HCT116 (cell line): ENCODE results near the gene WAPL. TPM values are rescaled to one million over a fixed set of nuclear protein-coding genes. Genes with fewer than 3 reads are reported as not detected.

Source experiments
- ATAC-seq: fragments of 200-7000 bp; cut with Tn5 transposase; 2 replicates; pipeline ENCODE4 v1.9.1; 2020; ENCODE audit warnings: mild to moderate bottlenecking, moderate library complexity
- BruUV-seq: library from RNA; stranded (reverse); fragments of 400-500 nt; replicated peaks from 2 replicates; lab custom pipeline; 2021; lab: Mats Ljungman, UMichigan
- CTCF ChIA-PET: fragments of 300-600 bp; sonication (Branson Sonifier 250); formaldehyde crosslinking; loops from one replicate; lab custom pipeline; 2021; ENCODE audit warnings: antibody characterized with exemption; lab: Charles Lee
- POLR2A ChIA-PET: fragments of 300-600, 350-600 bp; sonication (Branson Sonifier 250); formaldehyde crosslinking; loops from one replicate; lab custom pipeline; 2021; ENCODE audit warnings: antibody characterized with exemption; lab: Charles Lee
- RAD21 ChIA-PET, 2 experiments: fragments of 300-600 bp; sonication (Branson Sonifier 250); formaldehyde crosslinking; loops; one replicate each; lab custom pipeline; 2023; ENCODE audit warnings: low total read pairs in 2 of 2; ENCODE audit not compliant: uncharacterized antibody in 2 of 2, unreplicated experiment in 2 of 2, low non-redundant PET in 1 of 2; lab: Charles Lee
- DNase-seq: peaks from one replicate; pipeline ENCODE4 v3.0.0-alpha.2; 2010; ENCODE audit warnings: low read depth, low spot score
- H2AFZ ChIP-seq: fragments of 200-600 bp; shearing (Covaris generic), sonication (generic); 2 replicates; pipeline ENCODE4 v1.6.1; 2017; ENCODE audit warnings: low read depth, mixed run types, mixed read lengths, antibody characterized with exemption, low read length; ENCODE audit not compliant: poor library complexity, severe bottlenecking
- H3K27ac ChIP-seq: 2 replicates; pipeline ENCODE4 v1.5.1; 2012; ENCODE audit warnings: low read depth, low read length
- H3K27me3 ChIP-seq: fragments of 200-600 bp; sonication (generic); 2 replicates; pipeline ENCODE4 v1.6.1; 2016; ENCODE audit warnings: mixed run types, low read length, mixed read lengths; ENCODE audit not compliant: insufficient read depth
- H3K36me3 ChIP-seq, 2 experiments: fragments of 200-500 bp in 1 of 2; fragments of 200-600 bp in 1 of 2; sonication (Bioruptor generic) in 1 of 2; sonication (generic) in 1 of 2; 2 replicates each; pipeline versions ENCODE4 v1.5.1 to v1.6.1; 2014 to 2016; ENCODE audit warnings: low read length in 2 of 2, inconsistent platforms in 1 of 2, mixed read lengths in 1 of 2, mixed run types in 1 of 2; ENCODE audit not compliant: insufficient read depth in 2 of 2, control insufficient read depth in 1 of 2
- H3K4me1 ChIP-seq, 2 experiments: fragments of 200-600 bp in 1 of 2; sonication (generic) in 1 of 2; 2 replicates each; pipeline versions ENCODE4 v1.5.1 to v1.6.1; 2012 to 2017; ENCODE audit warnings: low read length in 2 of 2, inconsistent platforms in 1 of 2, mild to moderate bottlenecking in 1 of 2, mixed read lengths in 1 of 2, mixed run types in 1 of 2, moderate library complexity in 1 of 2; ENCODE audit not compliant: insufficient read depth in 2 of 2, control insufficient read depth in 1 of 2
- H3K4me2 ChIP-seq: fragments of 200-600 bp; sonication (generic); 2 replicates; pipeline ENCODE4 v1.6.1; 2017; ENCODE audit warnings: mixed run types, low read length, mixed read lengths
- H3K4me3 ChIP-seq, 2 experiments: fragments of 200-600 bp in 1 of 2; sonication (generic) in 1 of 2; replicated peaks in 1 of 2; 2 replicates each; pipeline ENCODE4 v1.5.1; 2011 to 2016; ENCODE audit warnings: low read length in 2 of 2, control low read depth in 1 of 2, low read depth in 1 of 2, mild to moderate bottlenecking in 1 of 2, mixed read lengths in 1 of 2, mixed run types in 1 of 2
- H3K79me2 ChIP-seq: fragments of 200-600 bp; sonication (generic); 2 replicates; pipeline ENCODE4 v1.6.1; 2017; ENCODE audit warnings: mild to moderate bottlenecking, mixed run types, low read length, moderate library complexity, mixed read lengths; ENCODE audit not compliant: insufficient read depth
- H3K9ac ChIP-seq: fragments of 200-600 bp; sonication (generic); 2 replicates; pipeline ENCODE4 v1.6.1; 2016; ENCODE audit warnings: low read length, mixed read lengths
- H3K9me2 ChIP-seq: fragments of 200-600 bp; sonication (generic), shearing (Covaris generic); 2 replicates; pipeline ENCODE4 v1.6.1; 2017; ENCODE audit warnings: mixed run types, mild to moderate bottlenecking, moderate library complexity; ENCODE audit not compliant: insufficient read depth
- H3K9me3 ChIP-seq, 2 experiments: fragments of 200-500 bp in 1 of 2; fragments of 200-600 bp in 1 of 2; sonication (Bioruptor generic) in 1 of 2; sonication (generic) in 1 of 2; 2 replicates each; pipeline ENCODE4 v1.6.1; 2014 to 2017; ENCODE audit warnings: low read length in 2 of 2, mixed read lengths in 2 of 2, inconsistent platforms in 1 of 2, low read depth in 1 of 2, mild to moderate bottlenecking in 1 of 2, mixed run types in 1 of 2, moderate library complexity in 1 of 2; ENCODE audit not compliant: control insufficient read depth in 1 of 2, insufficient read depth in 1 of 2
- H4K20me1 ChIP-seq: fragments of 200-600 bp; sonication (generic), shearing (Covaris generic); 2 replicates; pipeline ENCODE4 v1.6.1; 2017; ENCODE audit warnings: mixed run types, mild to moderate bottlenecking, moderate library complexity; ENCODE audit not compliant: insufficient read depth
- CBX3 ChIP-seq: IDR thresholded peaks from 2 replicates; pipeline ENCODE4 v1.6.1; 2012; ENCODE audit warnings: low read depth
- CEBPB ChIP-seq: IDR thresholded peaks from 2 replicates; pipeline ENCODE4 v1.6.1; 2012; ENCODE audit warnings: low read depth
- EZH2phosphoT487 ChIP-seq: fragments of 200-600 bp; IDR thresholded peaks from 2 replicates; pipeline ENCODE4 v1.6.1; 2018; ENCODE audit warnings: antibody characterized with exemption, borderline replicate concordance
- POLR2A ChIP-seq: IDR thresholded peaks from 2 replicates; pipeline ENCODE4 v1.7.0; 2011; ENCODE audit warnings: borderline replicate concordance; ENCODE audit not compliant: insufficient read depth, insufficient read length; ENCODE audit errors: extremely low read depth
- POLR2AphosphoS5 ChIP-seq: IDR thresholded peaks from 2 replicates; pipeline ENCODE4 v1.6.1; 2011; ENCODE audit warnings: mild to moderate bottlenecking, low read depth, low read length, moderate library complexity
- RAD21 ChIP-seq: IDR thresholded peaks from 2 replicates; pipeline ENCODE4 v1.6.1; 2012; ENCODE audit warnings: low read depth, mild to moderate bottlenecking
- SIN3A ChIP-seq: IDR thresholded peaks from 2 replicates; pipeline ENCODE4 v1.6.1; 2012; ENCODE audit warnings: low read depth
- SP1 ChIP-seq: IDR thresholded peaks from 2 replicates; pipeline ENCODE4 v1.6.1; 2012; ENCODE audit warnings: low read depth
- TCF7L2 ChIP-seq: IDR thresholded peaks from 2 replicates; pipeline ENCODE4 v1.7.0; 2011; ENCODE audit warnings: borderline replicate concordance, inconsistent platforms; ENCODE audit not compliant: insufficient read depth, insufficient read length; ENCODE audit errors: extremely low read depth
- YY1 ChIP-seq: IDR thresholded peaks from 2 replicates; pipeline ENCODE4 v1.6.1; 2011; ENCODE audit warnings: low read length, low read depth, moderate library complexity, mild to moderate bottlenecking; ENCODE audit not compliant: insufficient replicate concordance; ENCODE audit errors: extremely low read depth
- intact Hi-C: fragments of 100-400 bp; cut with micrococcal nuclease; formaldehyde crosslinking; loops from 2 replicates; pipeline ENCODE4 v1.10.0; 2022
- total RNA-seq: library from RNA; stranded (reverse); gene quantifications from one replicate; pipeline ENCODE4 v1.2.1, GENCODE V29; 2021; ENCODE audit not compliant: unreplicated experiment
- TF ChIP-seq, protein P1 (sequence below): IDR thresholded peaks from 2 replicates; pipeline ENCODE4 v1.6.1; 2012
- TF ChIP-seq, protein P2 (sequence below): IDR thresholded peaks from 2 replicates; pipeline ENCODE4 v1.6.1; 2012
- TF ChIP-seq, protein P3 (sequence below), 3 experiments: fragments of 200-600 bp in 1 of 3; sonication (generic) in 1 of 3; IDR thresholded peaks in 2 of 3; conservative IDR thresholded peaks in 1 of 3; 2 replicates each; pipeline ENCODE4 v1.5.1; 2012 to 2017; ENCODE audit warnings: low read depth in 2 of 3, low read length in 2 of 3, antibody characterized with exemption in 1 of 3, borderline replicate concordance in 1 of 3, control low read depth in 1 of 3, mild to moderate bottlenecking in 1 of 3, mixed read lengths in 1 of 3, mixed run types in 1 of 3, moderate library complexity in 1 of 3; ENCODE audit not compliant: insufficient read depth in 1 of 3
- TF ChIP-seq, protein P4 (sequence below): IDR thresholded peaks from 2 replicates; pipeline ENCODE4 v1.6.1; 2012; ENCODE audit warnings: low read depth

Gene WAPL
- total RNA-seq, 1 experiment from 2014 or later: 37.5 TPM

DNA sequence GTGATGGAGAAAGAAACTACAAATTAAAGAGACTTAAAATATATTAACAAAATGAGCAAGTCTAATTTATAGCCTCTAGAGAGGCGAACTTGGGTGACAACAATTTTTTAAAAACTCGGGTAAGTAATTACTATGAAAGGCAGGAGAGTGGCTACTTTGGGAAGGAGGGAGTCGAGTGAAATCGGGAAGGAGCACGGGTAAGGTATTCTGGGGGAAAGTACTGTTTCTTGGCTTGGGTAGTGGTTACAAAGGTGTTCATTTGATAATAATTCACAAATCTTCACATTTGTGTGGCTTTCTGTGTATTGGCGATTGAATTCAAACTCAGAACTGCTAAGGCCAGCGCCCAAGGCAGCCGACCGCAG, 122.1 kb downstream of the WAPL start (continued):
- no peak for TF ChIP-seq CEBPB

DNA sequence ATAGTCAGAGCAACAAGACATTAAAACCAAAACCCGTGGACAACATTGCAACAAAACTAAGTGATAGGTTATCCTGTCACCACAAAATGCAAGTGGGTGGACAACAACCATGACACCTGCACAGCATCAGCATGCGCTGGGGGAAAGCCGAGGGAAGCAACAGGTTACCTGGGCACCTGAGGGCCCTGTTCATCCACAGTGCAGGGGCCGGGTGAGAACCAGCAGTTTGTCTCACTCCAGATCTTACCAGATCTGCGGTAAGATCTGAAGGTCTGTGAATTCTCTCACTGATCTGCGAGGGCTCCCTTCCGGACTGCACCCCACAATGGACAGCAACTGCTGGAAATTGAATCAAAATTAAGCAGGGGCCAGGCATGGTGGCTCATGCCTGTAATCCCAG, 124.5 kb downstream of the WAPL start:
- Histone ChIP-seq H3K27me3 (no peaks in the 10 kb centered on the region), H3K9me3 (no peaks in the 10 kb centered on the region), H3K9me2 (no peaks in the 10 kb centered on the region), H3K36me3 (no peaks in the 10 kb centered on the region), H3K4me3 (no peak overlapping the region), H3K79me2 (no peaks in the 10 kb centered on the region), H2AFZ (no peak overlapping the region), H3K4me1 (peaks cover 15 to 27% of the 10 kb centered on the region in 2 experiments), H4K20me1 (no peaks in the 10 kb centered on the region), H3K4me2 (no peak overlapping the region), H3K9ac (no peak overlapping the region), H3K27ac (no peak overlapping the region)
- intact Hi-C loops: loop anchor here (5.0 kb wide), 1 partner anchor 285 kb away; no protein-coding TSS in a partner anchor
- no peak for ATAC-seq
- no peak for DNase-seq
- no TSS peak for BruUV-seq
- ChIA-PET CTCF (no interaction called here), POLR2A (no interaction called here), RAD21 (no interaction called here)
- TF ChIP-seq CBX3 (no peak), SIN3A (no peak), SP1 (no peak), POLR2A (no peak), RAD21 (no peak), POLR2AphosphoS5 (no peak), TCF7L2 (no peak), EZH2phosphoT487 (no peak), YY1 (no peak)
- TF ChIP-seq, protein P1, sequence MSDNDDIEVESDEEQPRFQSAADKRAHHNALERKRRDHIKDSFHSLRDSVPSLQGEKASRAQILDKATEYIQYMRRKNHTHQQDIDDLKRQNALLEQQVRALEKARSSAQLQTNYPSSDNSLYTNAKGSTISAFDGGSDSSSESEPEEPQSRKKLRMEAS: no peak
- TF ChIP-seq, protein P2, sequence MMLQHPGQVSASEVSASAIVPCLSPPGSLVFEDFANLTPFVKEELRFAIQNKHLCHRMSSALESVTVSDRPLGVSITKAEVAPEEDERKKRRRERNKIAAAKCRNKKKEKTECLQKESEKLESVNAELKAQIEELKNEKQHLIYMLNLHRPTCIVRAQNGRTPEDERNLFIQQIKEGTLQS: no peak
- TF ChIP-seq, protein P3, sequence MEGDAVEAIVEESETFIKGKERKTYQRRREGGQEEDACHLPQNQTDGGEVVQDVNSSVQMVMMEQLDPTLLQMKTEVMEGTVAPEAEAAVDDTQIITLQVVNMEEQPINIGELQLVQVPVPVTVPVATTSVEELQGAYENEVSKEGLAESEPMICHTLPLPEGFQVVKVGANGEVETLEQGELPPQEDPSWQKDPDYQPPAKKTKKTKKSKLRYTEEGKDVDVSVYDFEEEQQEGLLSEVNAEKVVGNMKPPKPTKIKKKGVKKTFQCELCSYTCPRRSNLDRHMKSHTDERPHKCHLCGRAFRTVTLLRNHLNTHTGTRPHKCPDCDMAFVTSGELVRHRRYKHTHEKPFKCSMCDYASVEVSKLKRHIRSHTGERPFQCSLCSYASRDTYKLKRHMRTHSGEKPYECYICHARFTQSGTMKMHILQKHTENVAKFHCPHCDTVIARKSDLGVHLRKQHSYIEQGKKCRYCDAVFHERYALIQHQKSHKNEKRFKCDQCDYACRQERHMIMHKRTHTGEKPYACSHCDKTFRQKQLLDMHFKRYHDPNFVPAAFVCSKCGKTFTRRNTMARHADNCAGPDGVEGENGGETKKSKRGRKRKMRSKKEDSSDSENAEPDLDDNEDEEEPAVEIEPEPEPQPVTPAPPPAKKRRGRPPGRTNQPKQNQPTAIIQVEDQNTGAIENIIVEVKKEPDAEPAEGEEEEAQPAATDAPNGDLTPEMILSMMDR (IDR thresholded peaks at IDR 0.05 in 2 of 3, conservative IDR thresholded peaks at IDR 0.05 in 1 of 3; ENCODE audit: borderline replicate concordance in 1 of 3, insufficient read depth in 1 of 3, low read depth in 2 of 3, low read length in 2 of 3): no peak
- TF ChIP-seq, protein P4, sequence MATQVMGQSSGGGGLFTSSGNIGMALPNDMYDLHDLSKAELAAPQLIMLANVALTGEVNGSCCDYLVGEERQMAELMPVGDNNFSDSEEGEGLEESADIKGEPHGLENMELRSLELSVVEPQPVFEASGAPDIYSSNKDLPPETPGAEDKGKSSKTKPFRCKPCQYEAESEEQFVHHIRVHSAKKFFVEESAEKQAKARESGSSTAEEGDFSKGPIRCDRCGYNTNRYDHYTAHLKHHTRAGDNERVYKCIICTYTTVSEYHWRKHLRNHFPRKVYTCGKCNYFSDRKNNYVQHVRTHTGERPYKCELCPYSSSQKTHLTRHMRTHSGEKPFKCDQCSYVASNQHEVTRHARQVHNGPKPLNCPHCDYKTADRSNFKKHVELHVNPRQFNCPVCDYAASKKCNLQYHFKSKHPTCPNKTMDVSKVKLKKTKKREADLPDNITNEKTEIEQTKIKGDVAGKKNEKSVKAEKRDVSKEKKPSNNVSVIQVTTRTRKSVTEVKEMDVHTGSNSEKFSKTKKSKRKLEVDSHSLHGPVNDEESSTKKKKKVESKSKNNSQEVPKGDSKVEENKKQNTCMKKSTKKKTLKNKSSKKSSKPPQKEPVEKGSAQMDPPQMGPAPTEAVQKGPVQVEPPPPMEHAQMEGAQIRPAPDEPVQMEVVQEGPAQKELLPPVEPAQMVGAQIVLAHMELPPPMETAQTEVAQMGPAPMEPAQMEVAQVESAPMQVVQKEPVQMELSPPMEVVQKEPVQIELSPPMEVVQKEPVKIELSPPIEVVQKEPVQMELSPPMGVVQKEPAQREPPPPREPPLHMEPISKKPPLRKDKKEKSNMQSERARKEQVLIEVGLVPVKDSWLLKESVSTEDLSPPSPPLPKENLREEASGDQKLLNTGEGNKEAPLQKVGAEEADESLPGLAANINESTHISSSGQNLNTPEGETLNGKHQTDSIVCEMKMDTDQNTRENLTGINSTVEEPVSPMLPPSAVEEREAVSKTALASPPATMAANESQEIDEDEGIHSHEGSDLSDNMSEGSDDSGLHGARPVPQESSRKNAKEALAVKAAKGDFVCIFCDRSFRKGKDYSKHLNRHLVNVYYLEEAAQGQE: no peak
